Liver (tissue), 3 donors: Measurements from ENCODE around the gene SQOR.

Experiments
- GABPA ChIP-seq, 2 donors: IDR thresholded peaks in 1 of 2; conservative IDR thresholded peaks in 1 of 2; 2 replicates each; pipeline ENCODE4 v1.6.1; 2016; ENCODE audit warnings: antibody characterized with exemption in 2 of 2, mild to moderate bottlenecking in 1 of 2, moderate library complexity in 1 of 2
- HNF4G ChIP-seq: IDR thresholded peaks from 2 replicates; pipeline ENCODE4 v1.6.1; 2016; ENCODE audit warnings: antibody characterized with exemption
- NR2F2 ChIP-seq: IDR thresholded peaks from 2 replicates; pipeline ENCODE4 v1.6.1; 2016; ENCODE audit warnings: antibody characterized with exemption
- RAD21 ChIP-seq, 2 donors: IDR thresholded peaks; 2 replicates each; pipeline ENCODE4 v1.6.1; 2016; ENCODE audit warnings: antibody characterized with exemption in 2 of 2, mild to moderate bottlenecking in 2 of 2
- RXRA ChIP-seq, 2 donors: IDR thresholded peaks; 2 replicates each; pipeline ENCODE4 v1.6.1; 2017 to 2018; ENCODE audit warnings: antibody characterized with exemption in 2 of 2, mild to moderate bottlenecking in 1 of 2
- SP1 ChIP-seq: IDR thresholded peaks from 2 replicates; pipeline ENCODE4 v1.6.1; 2018; ENCODE audit warnings: antibody characterized with exemption, mild to moderate bottlenecking
- TAF1 ChIP-seq: conservative IDR thresholded peaks from 2 replicates; pipeline ENCODE4 v1.6.1; 2016; ENCODE audit warnings: antibody characterized with exemption, mild to moderate bottlenecking
- YY1 ChIP-seq: IDR thresholded peaks from 2 replicates; pipeline ENCODE4 v1.6.1; 2016; ENCODE audit warnings: antibody characterized with exemption, mild to moderate bottlenecking
- TF ChIP-seq, protein P1 (sequence below): fragments of 150-350 bp; IDR thresholded peaks from 2 replicates; pipeline ENCODE4 v1.5.1; 2017; ENCODE audit warnings: improper control_type of control experiment, low read depth, low read length; ENCODE audit not compliant: missing input control
- TF ChIP-seq, protein P2 (sequence below): IDR thresholded peaks from 2 replicates; pipeline ENCODE4 v1.6.1; 2016; ENCODE audit warnings: antibody characterized with exemption
- TF ChIP-seq, protein P3 (sequence below): IDR thresholded peaks from 2 replicates; pipeline ENCODE4 v1.6.1; 2016; ENCODE audit warnings: antibody characterized with exemption, mild to moderate bottlenecking
- TF ChIP-seq, protein P4 (sequence below): IDR thresholded peaks from 2 replicates; pipeline ENCODE4 v1.6.1; 2016; ENCODE audit warnings: antibody characterized with exemption
- TF ChIP-seq, protein P5 (sequence below): IDR thresholded peaks from 2 replicates; pipeline ENCODE4 v1.6.1; 2016; ENCODE audit warnings: antibody characterized with exemption
- donor health status: healthy.
- donor health status: healthy.

DNA sequence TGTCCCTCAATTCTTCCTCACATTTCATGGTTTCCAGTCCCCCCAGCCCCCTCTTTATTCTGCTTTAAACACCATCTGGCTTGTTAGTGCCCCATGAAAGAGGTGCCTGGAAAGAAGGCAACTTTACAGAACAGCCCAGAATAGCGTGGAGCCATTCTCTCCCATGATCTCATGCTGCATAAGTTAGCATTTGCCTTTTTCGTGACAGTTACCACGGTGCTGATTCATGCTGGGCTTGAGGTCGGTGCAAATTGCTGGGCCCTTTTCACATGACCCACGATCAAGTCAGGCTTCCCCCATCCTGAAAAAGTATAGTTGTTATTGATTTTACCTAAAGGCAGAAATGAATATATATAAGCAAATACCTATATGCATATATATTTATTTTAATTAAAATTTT, 29.6 kb downstream of the SQOR start:
- TF ChIP-seq, protein P1, sequence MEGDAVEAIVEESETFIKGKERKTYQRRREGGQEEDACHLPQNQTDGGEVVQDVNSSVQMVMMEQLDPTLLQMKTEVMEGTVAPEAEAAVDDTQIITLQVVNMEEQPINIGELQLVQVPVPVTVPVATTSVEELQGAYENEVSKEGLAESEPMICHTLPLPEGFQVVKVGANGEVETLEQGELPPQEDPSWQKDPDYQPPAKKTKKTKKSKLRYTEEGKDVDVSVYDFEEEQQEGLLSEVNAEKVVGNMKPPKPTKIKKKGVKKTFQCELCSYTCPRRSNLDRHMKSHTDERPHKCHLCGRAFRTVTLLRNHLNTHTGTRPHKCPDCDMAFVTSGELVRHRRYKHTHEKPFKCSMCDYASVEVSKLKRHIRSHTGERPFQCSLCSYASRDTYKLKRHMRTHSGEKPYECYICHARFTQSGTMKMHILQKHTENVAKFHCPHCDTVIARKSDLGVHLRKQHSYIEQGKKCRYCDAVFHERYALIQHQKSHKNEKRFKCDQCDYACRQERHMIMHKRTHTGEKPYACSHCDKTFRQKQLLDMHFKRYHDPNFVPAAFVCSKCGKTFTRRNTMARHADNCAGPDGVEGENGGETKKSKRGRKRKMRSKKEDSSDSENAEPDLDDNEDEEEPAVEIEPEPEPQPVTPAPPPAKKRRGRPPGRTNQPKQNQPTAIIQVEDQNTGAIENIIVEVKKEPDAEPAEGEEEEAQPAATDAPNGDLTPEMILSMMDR, result no peak
- TF ChIP-seq, protein P2, sequence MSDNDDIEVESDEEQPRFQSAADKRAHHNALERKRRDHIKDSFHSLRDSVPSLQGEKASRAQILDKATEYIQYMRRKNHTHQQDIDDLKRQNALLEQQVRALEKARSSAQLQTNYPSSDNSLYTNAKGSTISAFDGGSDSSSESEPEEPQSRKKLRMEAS, result no peak
- TF ChIP-seq, protein P3, sequence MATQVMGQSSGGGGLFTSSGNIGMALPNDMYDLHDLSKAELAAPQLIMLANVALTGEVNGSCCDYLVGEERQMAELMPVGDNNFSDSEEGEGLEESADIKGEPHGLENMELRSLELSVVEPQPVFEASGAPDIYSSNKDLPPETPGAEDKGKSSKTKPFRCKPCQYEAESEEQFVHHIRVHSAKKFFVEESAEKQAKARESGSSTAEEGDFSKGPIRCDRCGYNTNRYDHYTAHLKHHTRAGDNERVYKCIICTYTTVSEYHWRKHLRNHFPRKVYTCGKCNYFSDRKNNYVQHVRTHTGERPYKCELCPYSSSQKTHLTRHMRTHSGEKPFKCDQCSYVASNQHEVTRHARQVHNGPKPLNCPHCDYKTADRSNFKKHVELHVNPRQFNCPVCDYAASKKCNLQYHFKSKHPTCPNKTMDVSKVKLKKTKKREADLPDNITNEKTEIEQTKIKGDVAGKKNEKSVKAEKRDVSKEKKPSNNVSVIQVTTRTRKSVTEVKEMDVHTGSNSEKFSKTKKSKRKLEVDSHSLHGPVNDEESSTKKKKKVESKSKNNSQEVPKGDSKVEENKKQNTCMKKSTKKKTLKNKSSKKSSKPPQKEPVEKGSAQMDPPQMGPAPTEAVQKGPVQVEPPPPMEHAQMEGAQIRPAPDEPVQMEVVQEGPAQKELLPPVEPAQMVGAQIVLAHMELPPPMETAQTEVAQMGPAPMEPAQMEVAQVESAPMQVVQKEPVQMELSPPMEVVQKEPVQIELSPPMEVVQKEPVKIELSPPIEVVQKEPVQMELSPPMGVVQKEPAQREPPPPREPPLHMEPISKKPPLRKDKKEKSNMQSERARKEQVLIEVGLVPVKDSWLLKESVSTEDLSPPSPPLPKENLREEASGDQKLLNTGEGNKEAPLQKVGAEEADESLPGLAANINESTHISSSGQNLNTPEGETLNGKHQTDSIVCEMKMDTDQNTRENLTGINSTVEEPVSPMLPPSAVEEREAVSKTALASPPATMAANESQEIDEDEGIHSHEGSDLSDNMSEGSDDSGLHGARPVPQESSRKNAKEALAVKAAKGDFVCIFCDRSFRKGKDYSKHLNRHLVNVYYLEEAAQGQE, result no peak
- TF ChIP-seq RAD21 (IDR thresholded peaks at IDR 0.05) (no peak), YY1 (no peak), SP1 (no peak), GABPA (IDR thresholded peaks at IDR 0.05 in 1 of 2, conservative IDR thresholded peaks at IDR 0.05 in 1 of 2) (no peak), TAF1 (no peak), HNF4G (no peak), RXRA (IDR thresholded peaks at IDR 0.05) (no peak), NR2F2 (no peak)
- TF ChIP-seq, protein P4, sequence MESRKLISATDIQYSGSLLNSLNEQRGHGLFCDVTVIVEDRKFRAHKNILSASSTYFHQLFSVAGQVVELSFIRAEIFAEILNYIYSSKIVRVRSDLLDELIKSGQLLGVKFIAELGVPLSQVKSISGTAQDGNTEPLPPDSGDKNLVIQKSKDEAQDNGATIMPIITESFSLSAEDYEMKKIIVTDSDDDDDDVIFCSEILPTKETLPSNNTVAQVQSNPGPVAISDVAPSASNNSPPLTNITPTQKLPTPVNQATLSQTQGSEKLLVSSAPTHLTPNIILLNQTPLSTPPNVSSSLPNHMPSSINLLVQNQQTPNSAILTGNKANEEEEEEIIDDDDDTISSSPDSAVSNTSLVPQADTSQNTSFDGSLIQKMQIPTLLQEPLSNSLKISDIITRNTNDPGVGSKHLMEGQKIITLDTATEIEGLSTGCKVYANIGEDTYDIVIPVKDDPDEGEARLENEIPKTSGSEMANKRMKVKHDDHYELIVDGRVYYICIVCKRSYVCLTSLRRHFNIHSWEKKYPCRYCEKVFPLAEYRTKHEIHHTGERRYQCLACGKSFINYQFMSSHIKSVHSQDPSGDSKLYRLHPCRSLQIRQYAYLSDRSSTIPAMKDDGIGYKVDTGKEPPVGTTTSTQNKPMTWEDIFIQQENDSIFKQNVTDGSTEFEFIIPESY, result no peak
- TF ChIP-seq, protein P5, sequence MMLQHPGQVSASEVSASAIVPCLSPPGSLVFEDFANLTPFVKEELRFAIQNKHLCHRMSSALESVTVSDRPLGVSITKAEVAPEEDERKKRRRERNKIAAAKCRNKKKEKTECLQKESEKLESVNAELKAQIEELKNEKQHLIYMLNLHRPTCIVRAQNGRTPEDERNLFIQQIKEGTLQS, result no peak
